ENCODE data around the gene ZNF48. TPM values are rescaled to one million over a fixed set of nuclear protein-coding genes. Genes with fewer than 3 reads are reported as not detected.

ZNF48 gene
- total RNA-seq, 2 experiments from 2014 or later = 5.3 to 6.0 TPM

Other genes with a start within 250 kb of the ZNF48 start
- gene CORO1A, start 211.8 kb upstream of the ZNF48 start, total RNA-seq = 100 to 1,000 TPM; 855 to 866 TPM
- 100 to 1,000 TPM; 160 to 173 TPM for gene BOLA2B, start 201.8 kb upstream of the ZNF48 start, total RNA-seq
- gene SLX1A, start 201.5 kb upstream of the ZNF48 start, total RNA-seq = 10 to 100 TPM; 35.4 to 42.5 TPM
- 1 to 10 TPM; 8.7 to 9.2 TPM for gene SULT1A3, start 196.2 kb upstream of the ZNF48 start, total RNA-seq
- gene NPIPB13, start 146.9 kb upstream of the ZNF48 start, total RNA-seq = 1 to 10 TPM; 5.7 to 6.8 TPM
- gene CD2BP2, start 40.1 kb upstream of the ZNF48 start, total RNA-seq = 10 to 100 TPM; 39.2 to 41.4 TPM
- gene TBC1D10B, start 24.9 kb upstream of the ZNF48 start, total RNA-seq = 10 to 100 TPM; 36.6 to 38.4 TPM
- gene MYL11, start 20.6 kb upstream of the ZNF48 start, total RNA-seq = under 1 TPM; 0.67 to 0.86 TPM
- 100 to 1,000 TPM; 133 to 134 TPM for gene SEPTIN1, start 12.9 kb upstream of the ZNF48 start, total RNA-seq
- gene ZNF771, start 12.2 kb downstream of the ZNF48 start, total RNA-seq = 1 to 10 TPM; 3.4 to 4.7 TPM
- gene DCTPP1, start 34.6 kb downstream of the ZNF48 start, total RNA-seq = 10 to 100 TPM; 69.9 to 73.0 TPM
- 10 to 100 TPM; 37.8 to 39.2 TPM for gene SEPHS2, start 50.5 kb downstream of the ZNF48 start, total RNA-seq
- 10 to 100 TPM; 83.8 to 89.0 TPM for gene ITGAL, start 77.3 kb downstream of the ZNF48 start, total RNA-seq
- 1 to 10 TPM; 7.8 to 8.3 TPM for gene ZNF768, start 131.1 kb downstream of the ZNF48 start, total RNA-seq
- 1 to 10 TPM; 5.1 to 6.1 TPM for gene ZNF747, start 139.4 kb downstream of the ZNF48 start, total RNA-seq
- gene ZNF764, start 163.0 kb downstream of the ZNF48 start, total RNA-seq = 1 to 10 TPM; 7.6 to 9.5 TPM
- 1 to 10 TPM; 3.7 to 3.9 TPM for gene ZNF688, start 176.3 kb downstream of the ZNF48 start, total RNA-seq
- 10 to 100 TPM; 11.9 to 13.2 TPM for gene ZNF785, start 190.3 kb downstream of the ZNF48 start, total RNA-seq
- gene ZNF689, start 215.0 kb downstream of the ZNF48 start, total RNA-seq = 10 to 100 TPM; 10.7 to 11.5 TPM